GM19324 (cell line): ENCODE data around the gene TRIM49D2.
"Not testable (repeated sequence)": the region's sequence is repeated elsewhere in the genome, so short reads cannot be mapped to it uniquely, and the experiment has no call there.

ENCODE experiments used
- ATAC-seq: cut with Tn5 transposase; IDR thresholded peaks from one replicate; pipeline ENCODE4 v1.9.1; 2021; ENCODE audit warnings: mild to moderate bottlenecking, moderate library complexity; ENCODE audit not compliant: unreplicated experiment, low FRiP score

TRIM49D2 gene

GRCh38 chr11:89923764-89924163 lies at the start of gene TRIM49D2:
Gene TRIM49D2, plus strand, starts transcription at chr11:89924064. Its CDS starts 2,698 bp downstream, at chr11:89926762.
- ATAC-seq, result not testable (repeated sequence)

DNA sequence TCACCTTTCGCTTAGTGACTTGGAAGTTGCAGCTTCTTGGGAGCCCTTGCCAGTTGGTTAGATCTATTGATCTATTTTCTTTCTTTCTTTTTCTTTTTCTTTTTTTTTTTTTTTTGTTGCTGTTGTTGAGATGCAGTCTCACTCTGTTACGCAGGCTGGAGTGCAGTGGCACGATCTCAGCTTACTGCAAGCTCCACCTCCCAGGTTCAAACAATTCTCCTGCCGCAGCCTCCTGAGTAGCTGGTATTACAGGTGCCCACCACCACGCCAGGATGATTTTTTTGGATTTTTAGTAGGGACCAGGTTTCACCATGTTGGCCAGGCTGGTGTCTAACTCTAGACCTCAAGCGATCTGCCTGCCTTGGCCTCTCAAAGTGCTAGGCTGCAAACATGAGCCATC lies 46.4 kb upstream of the TRIM49D2 start:
- ATAC-seq, result not testable (repeated sequence)

DNA sequence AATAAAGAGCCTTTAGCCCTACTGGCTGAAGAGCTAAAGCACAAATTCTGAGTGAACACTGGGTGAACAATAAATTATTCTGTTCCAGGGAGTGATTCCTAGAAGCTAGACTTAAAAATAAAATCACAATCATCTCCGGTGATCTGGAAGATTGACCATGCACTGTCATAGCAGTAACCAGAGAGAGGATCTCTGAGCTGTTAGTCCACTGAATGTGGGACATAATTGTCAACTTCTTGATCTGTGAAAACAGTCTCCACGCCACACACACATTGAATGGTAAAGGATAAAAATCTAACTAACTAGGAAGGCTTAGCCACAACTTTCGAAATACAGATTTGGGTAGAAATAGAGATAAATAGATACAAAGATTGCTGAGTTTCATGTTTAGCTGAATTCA lies 30.6 kb upstream of the TRIM49D2 start:
- ATAC-seq, result not testable (repeated sequence)

DNA sequence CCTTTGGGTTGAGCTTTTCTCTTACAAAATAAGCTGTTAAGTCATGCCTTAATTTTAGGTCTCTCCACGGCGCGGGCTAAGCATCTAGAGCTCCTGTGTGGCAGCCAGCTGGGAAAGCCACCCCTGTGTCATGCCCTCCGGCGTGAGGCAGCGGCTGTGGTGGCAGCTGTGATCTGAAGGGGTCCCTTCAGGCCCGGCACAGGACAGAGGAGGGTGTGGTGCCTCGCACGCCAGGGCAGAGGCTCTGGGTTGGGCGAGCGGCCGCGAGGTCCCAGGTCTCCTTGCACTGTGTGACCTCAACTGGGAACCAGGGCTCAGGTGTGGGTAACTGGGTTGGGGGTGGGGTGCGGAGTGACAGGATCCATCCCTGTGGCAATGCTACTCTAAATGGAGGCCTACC lies 23.1 kb upstream of the TRIM49D2 start:
- ATAC-seq, result not testable (repeated sequence)

GRCh38 chr11:89922195-89922660 lies 1.6 kb upstream of the TRIM49D2 start, which contains the start of gene TRIM49D1:
Gene TRIM49D1, minus strand, starts transcription at chr11:89922245. Its CDS starts 4,535 bp downstream, at chr11:89917710.
- ATAC-seq, result no peak

GRCh38 chr11:89960833-89961232 lies 37.0 kb downstream of the TRIM49D2 start:
- not testable (repeated sequence) for ATAC-seq

GRCh38 chr11:89965737-89966136 lies 41.9 kb downstream of the TRIM49D2 start, which contains the start of gene TRIM64:
Gene TRIM64, plus strand, starts transcription at chr11:89966037. Its CDS starts 2,467 bp downstream, at chr11:89968504.
- not testable (repeated sequence) for ATAC-seq
